Activated CD4-positive, alpha-beta T cell treated with anti-CD3 and anti-CD28 coated beads for 24 hours (primary cell): ENCODE data around the gene DMWD.

Experiments
- DNase-seq, 2 donors: peaks; one replicate each; pipeline ENCODE4 v3.0.0-alpha.2; 2020; ENCODE audit warnings: low read depth in 2 of 2

The DMWD gene

GRCh38 chr19:45746866-45747265 lies 45.8 kb downstream of the DMWD start:
- DNase-seq, result no peak

GRCh38 chr19:45745606-45746005 lies 47.0 kb downstream of the DMWD start:
- DNase-seq, result no peak

- no peak for DNase-seq
Observed at GRCh38 chr19:45742969-45743368, 49.7 kb downstream of the DMWD start.

DNA sequence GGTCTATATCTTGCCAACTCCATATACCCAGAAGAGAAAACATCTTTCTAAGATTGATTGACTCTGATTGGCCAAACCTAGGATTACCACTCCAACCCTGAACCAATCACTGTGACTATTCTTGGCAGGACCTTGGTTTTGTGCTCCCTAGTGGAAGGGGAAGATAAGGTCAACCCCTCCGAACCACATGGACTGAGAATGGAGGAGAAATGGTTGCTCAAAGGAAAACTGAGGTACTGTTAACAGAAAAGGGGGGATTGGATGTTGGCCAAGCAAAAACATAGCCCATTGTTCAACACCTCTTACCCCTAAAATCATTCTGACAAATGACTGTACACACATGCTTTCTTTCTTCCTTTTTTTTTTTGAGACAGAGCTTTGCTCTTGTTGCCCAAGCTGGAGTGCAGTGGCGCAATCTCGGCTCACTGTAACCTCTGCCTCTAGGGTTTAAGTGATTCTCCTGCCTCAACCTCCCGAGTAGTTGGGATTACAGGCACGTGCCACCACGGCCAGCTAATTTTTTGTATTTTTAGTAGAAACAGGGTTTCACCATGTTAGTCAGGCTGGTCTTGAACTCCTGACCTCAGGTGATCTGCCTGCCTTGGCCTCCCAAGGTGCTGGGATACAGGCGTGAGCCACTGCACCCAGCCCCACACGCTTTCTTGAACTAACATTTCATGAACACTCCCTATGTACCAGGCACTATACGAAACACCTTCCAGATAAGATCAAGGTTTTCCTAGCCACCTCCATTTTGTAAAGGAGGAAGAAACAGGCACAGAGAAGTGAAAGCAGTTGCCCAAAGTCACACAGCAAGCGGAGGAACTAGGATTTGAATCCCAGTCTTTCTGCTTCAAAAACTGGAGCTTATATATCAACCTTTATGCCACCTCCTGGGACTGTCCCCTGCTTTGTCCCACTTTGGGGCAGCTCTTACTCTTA lies 52.9 kb downstream of the DMWD start:
- no peak for DNase-seq

DNA sequence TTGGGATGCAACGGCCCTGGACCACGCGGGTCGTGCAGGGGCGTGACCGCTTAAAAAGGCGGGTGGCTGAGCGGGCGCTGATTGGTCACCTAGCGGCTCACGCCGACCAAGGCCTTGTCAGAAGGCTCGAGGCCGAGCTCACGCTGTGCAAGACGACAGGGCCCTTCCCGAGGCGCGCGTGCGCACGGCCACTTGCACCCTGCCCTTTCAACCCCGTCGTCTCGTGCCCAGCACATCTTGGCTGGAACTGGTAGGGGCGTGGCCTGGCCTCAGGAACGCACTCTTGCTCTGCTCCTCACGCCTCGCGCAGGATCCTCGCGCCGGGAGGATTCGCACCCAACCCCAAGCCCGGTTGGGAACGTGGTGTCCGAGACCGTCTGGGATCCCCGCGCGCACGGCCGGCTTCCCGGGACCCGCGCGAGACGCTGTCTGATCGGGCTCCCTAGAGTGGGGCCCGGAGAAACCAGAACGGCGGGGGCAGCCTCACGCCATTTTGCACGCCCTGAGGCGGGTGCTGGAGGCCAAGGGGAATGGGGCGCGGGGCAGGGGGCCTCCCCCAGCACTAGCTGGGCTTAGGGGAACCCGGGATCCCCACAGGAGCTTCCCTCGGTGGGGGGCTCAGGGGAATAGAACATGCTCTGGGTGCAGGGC lies 59.4 kb downstream of the DMWD start, which contains the start of gene MEIOSIN:
Gene MEIOSIN, plus strand, starts transcription at position 280 of the 651 bp plus-strand sequence. CDS start 1,938 bp downstream, outside the sequence.
- no peak for DNase-seq
